PC-3 (cell line): Measurements from ENCODE around the gene DAPK3.

ENCODE experiments used
- EZH2phosphoT487 ChIP-seq: fragments of 300-600 bp; sonication (generic); IDR thresholded peaks from 2 replicates; pipeline ENCODE4 v1.6.1; 2018; ENCODE audit warnings: mild to moderate bottlenecking, antibody characterized with exemption, low read length, borderline replicate concordance
- TF ChIP-seq, protein P1 (sequence below): fragments of 300-600 bp; sonication (generic); conservative IDR thresholded peaks from 2 replicates; pipeline ENCODE4 v1.5.1; 2017; ENCODE audit warnings: antibody characterized with exemption, low read depth, mild to moderate bottlenecking, low read length

DNA sequence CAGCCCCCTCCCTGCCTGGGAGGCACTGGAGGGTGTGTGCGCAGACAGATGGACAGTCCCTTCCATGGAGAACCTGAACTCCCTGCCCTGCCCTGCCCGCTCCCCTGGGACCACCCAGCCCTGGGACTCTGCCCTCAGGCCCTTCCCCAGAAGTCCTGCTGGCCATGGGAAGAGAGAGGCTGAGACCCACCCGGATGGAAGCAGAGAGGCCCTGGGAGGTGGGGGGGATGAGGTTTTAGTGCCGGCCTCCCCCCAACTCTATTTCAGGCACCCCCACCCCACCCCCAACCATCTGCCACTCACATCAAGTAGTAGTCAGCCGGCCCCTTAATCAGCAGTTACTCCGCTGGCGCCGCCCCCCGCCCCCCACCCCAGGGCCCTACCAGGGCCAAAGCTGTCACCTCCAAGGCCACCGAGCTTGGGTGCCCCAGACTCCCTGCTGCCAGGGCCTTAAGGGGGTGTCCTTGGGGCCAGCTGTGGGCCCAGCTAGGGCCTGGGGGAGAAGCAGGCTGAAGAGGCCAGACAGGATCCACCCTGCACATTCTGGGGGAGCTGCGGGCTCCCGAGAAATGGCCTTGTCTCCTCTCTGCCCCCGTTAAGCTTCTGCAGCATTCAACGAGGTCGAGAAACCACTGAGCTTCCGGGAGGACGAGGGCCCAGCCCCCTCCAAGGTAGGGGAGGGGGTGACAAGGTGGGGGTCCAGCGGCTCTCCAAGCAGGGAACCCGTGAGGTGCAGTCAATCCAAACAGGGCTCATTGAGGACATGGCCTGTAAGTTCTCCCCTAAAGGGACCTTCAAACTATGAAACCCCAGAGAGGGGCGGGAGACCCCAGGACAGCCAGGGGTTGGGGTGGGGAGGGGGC is 20.7 kb downstream of the DAPK3 start:
- TF ChIP-seq, protein P1, sequence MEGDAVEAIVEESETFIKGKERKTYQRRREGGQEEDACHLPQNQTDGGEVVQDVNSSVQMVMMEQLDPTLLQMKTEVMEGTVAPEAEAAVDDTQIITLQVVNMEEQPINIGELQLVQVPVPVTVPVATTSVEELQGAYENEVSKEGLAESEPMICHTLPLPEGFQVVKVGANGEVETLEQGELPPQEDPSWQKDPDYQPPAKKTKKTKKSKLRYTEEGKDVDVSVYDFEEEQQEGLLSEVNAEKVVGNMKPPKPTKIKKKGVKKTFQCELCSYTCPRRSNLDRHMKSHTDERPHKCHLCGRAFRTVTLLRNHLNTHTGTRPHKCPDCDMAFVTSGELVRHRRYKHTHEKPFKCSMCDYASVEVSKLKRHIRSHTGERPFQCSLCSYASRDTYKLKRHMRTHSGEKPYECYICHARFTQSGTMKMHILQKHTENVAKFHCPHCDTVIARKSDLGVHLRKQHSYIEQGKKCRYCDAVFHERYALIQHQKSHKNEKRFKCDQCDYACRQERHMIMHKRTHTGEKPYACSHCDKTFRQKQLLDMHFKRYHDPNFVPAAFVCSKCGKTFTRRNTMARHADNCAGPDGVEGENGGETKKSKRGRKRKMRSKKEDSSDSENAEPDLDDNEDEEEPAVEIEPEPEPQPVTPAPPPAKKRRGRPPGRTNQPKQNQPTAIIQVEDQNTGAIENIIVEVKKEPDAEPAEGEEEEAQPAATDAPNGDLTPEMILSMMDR = no peak
- TF ChIP-seq EZH2phosphoT487 = no peak
